GM13976 (cell line): ENCODE data around the gene DNMT3A.
A peak's percentile ranks its signal among the peaks of the same experiment; 100 is the strongest.

Experiments used
- DNase-seq: peaks from one replicate; pipeline ENCODE4 v3.0.0; 2012; ENCODE audit warnings: low spot score
- CTCF ChIP-seq: IDR thresholded peaks from 2 replicates; pipeline ENCODE4 v1.5.1; 2012; ENCODE audit warnings: borderline replicate concordance, mild to moderate bottlenecking; ENCODE audit not compliant: insufficient read depth; ENCODE audit errors: extremely low read depth, missing control alignments, control extremely low read depth
- in situ Hi-C: fragments of 300-500 bp; cut with MboI; formaldehyde crosslinking; loops from one replicate; pipeline ENCODE4 v1.12.0; 2022; ENCODE audit warnings: low sequenced_read_pairs, mixed read lengths, inconsistent platforms; ENCODE audit not compliant: unreplicated experiment

DNMT3A gene

DNA sequence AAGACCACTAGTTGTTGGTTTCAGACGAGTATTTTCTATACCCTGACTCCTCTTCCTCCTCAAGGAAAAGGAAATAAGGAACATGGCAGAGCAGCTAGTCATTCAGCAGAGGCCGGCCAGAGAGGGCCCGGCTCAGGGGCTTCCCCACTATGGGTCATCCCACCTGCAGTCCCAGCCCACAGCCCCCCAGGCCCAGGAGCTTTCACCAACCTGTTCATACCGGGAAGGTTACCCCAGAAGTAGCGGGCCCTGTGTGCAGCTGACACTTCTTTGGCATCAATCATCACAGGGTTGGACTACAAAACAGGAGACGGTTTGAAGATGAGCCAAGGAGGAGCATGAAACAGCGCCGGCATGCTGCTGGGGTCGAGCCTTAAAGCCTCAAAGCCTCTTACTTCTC lies 102.8 kb downstream of the DNMT3A start:
- in situ Hi-C loops: no loop called here
- no peak for DNase-seq
- no peak for TF ChIP-seq CTCF

GRCh38 chr2:25237764-25238163 lies 104.0 kb downstream of the DNMT3A start:
- in situ Hi-C loops: no loop called here
- no peak for DNase-seq
- no peak for TF ChIP-seq CTCF

- in situ Hi-C loops: no loop called here
- no peak for TF ChIP-seq CTCF
- no peak for DNase-seq
These were observed 105.0 kb downstream of the DNMT3A start for GRCh38 chr2:25236736-25237135.

GRCh38 chr2:25234738-25235137 lies 107.0 kb downstream of the DNMT3A start:
- DNase-seq: no peak
- TF ChIP-seq CTCF: no peak
- in situ Hi-C loops: no loop called here

GRCh38 chr2:25233916-25234605 lies 107.7 kb downstream of the DNMT3A start:
- in situ Hi-C loops: no loop called here
- DNase-seq: no peak
- TF ChIP-seq CTCF: no peak

DNA sequence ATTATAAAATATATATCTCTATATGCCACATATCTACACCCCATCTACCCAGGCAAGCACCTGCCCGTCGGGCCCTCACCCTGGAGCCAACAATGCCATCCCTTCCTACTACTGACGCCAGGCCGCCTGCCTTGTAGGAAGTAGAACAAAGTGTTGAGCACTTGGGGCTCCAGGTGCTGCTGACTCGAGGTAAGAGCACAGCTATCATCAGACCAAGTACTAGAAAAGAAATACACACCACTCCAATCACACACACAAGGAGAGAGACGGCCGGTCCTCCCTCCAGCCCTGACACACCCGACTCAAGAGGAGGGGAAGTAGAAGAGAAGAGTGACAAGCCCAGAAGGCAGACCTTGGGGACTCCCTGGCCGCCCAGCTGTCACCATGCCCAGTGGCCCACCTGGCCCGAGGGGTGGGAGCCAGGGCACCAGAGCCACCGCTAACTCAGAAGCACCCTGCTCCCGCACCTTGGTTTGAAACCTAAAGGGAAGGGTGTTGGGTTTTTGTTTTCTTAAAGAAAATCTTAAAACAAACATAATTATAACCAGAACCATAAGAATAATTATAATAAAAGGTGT lies 109.4 kb downstream of the DNMT3A start:
- peak; percentile 22 for DNase-seq
- TF ChIP-seq CTCF: no peak
- in situ Hi-C loops: no loop called here
